Measurements from ENCODE around the gene LYST. TPM values are rescaled to one million over a fixed set of nuclear protein-coding genes. Genes with fewer than 3 reads are reported as not detected.
A peak's percentile ranks its signal among the peaks of the same experiment; 100 is the strongest.
"Not testable (repeated sequence)": the region's sequence is repeated elsewhere in the genome, so short reads cannot be mapped to it uniquely, and the experiment has no call there.

Gene LYST
- total RNA-seq, 1 experiment from 2014 or later: 146 TPM

- in situ Hi-C loops (cut with HindIII; ENCODE audit: low pct_unique_long_range_greater_than_20kb, low sequenced_read_pairs): no loop called here
- DNase-seq (ENCODE audit: low read depth, low spot score): no peak
Measured at GRCh38 chr1:235802573-235803346, 63.9 kb downstream of the LYST start.

GRCh38 chr1:235799264-235799663, 67.4 kb downstream of the LYST start:
- in situ Hi-C loops (cut with HindIII; ENCODE audit: low pct_unique_long_range_greater_than_20kb, low sequenced_read_pairs): no loop called here
- DNase-seq (ENCODE audit: low read depth, low spot score): no peak

- DNase-seq (ENCODE audit: low read depth, low spot score): no peak
- in situ Hi-C loops (cut with HindIII; ENCODE audit: low pct_unique_long_range_greater_than_20kb, low sequenced_read_pairs): no loop called here
Measured at GRCh38 chr1:235791532-235792060, 75.1 kb downstream of the LYST start.

- in situ Hi-C loops (cut with HindIII; ENCODE audit: low pct_unique_long_range_greater_than_20kb, low sequenced_read_pairs): no loop called here
- no peak for DNase-seq (ENCODE audit: low read depth, low spot score)
Measured at GRCh38 chr1:235790123-235790522, 76.6 kb downstream of the LYST start.

GRCh38 chr1:235786227-235786898, 80.3 kb downstream of the LYST start:
- DNase-seq (ENCODE audit: low read depth, low spot score); in situ Hi-C loops (cut with HindIII; ENCODE audit: low pct_unique_long_range_greater_than_20kb, low sequenced_read_pairs): not testable (repeated sequence)

GRCh38 chr1:235784950-235785349, 81.8 kb downstream of the LYST start:
- DNase-seq (ENCODE audit: low read depth, low spot score): no peak
- in situ Hi-C loops (cut with HindIII; ENCODE audit: low pct_unique_long_range_greater_than_20kb, low sequenced_read_pairs): no loop called here

GRCh38 chr1:235783148-235783776, 83.4 kb downstream of the LYST start:
- DNase-seq (ENCODE audit: low read depth, low spot score): peak; percentile 34
- in situ Hi-C loops (cut with HindIII; ENCODE audit: low pct_unique_long_range_greater_than_20kb, low sequenced_read_pairs): no loop called here

GRCh38 chr1:235782601-235783000, 84.1 kb downstream of the LYST start:
- DNase-seq (ENCODE audit: low read depth, low spot score): no peak
- in situ Hi-C loops (cut with HindIII; ENCODE audit: low pct_unique_long_range_greater_than_20kb, low sequenced_read_pairs): no loop called here

- no peak for DNase-seq (ENCODE audit: low read depth, low spot score)
- in situ Hi-C loops (cut with HindIII; ENCODE audit: low pct_unique_long_range_greater_than_20kb, low sequenced_read_pairs): no loop called here
Measured at GRCh38 chr1:235781807-235782206, 84.9 kb downstream of the LYST start.

- in situ Hi-C loops (cut with HindIII; ENCODE audit: low pct_unique_long_range_greater_than_20kb, low sequenced_read_pairs): no loop called here
- DNase-seq (ENCODE audit: low read depth, low spot score): no peak
Measured at GRCh38 chr1:235779770-235780169, 86.9 kb downstream of the LYST start.

- in situ Hi-C loops (cut with HindIII; ENCODE audit: low pct_unique_long_range_greater_than_20kb, low sequenced_read_pairs): no loop called here
- no peak for DNase-seq (ENCODE audit: low read depth, low spot score)
Measured at GRCh38 chr1:235776396-235776795, 90.3 kb downstream of the LYST start.

- in situ Hi-C loops (cut with HindIII; ENCODE audit: low pct_unique_long_range_greater_than_20kb, low sequenced_read_pairs): no loop called here
- no peak for DNase-seq (ENCODE audit: low read depth, low spot score)
Measured at GRCh38 chr1:235775246-235775860, 91.4 kb downstream of the LYST start.

- in situ Hi-C loops (cut with HindIII; ENCODE audit: low pct_unique_long_range_greater_than_20kb, low sequenced_read_pairs): no loop called here
Measured at GRCh38 chr1:235767795-235768194, 98.9 kb downstream of the LYST start.

GRCh38 chr1:235766794-235767285, 99.9 kb downstream of the LYST start:
- DNase-seq (ENCODE audit: low read depth, low spot score): no peak
- in situ Hi-C loops (cut with HindIII; ENCODE audit: low pct_unique_long_range_greater_than_20kb, low sequenced_read_pairs): no loop called here

More at GRCh38 chr1:235767795-235768194, 98.9 kb downstream of the LYST start:
- no peak for DNase-seq (ENCODE audit: low read depth, low spot score)

- no peak for DNase-seq (ENCODE audit: low read depth, low spot score)
- in situ Hi-C loops (cut with HindIII; ENCODE audit: low pct_unique_long_range_greater_than_20kb, low sequenced_read_pairs): no loop called here
Measured at GRCh38 chr1:235763962-235764361, 102.7 kb downstream of the LYST start.

GRCh38 chr1:235759336-235759735, 107.4 kb downstream of the LYST start:
- in situ Hi-C loops (cut with HindIII; ENCODE audit: low pct_unique_long_range_greater_than_20kb, low sequenced_read_pairs): no loop called here
- DNase-seq (ENCODE audit: low read depth, low spot score): no peak

- no peak for DNase-seq (ENCODE audit: low read depth, low spot score)
- in situ Hi-C loops (cut with HindIII; ENCODE audit: low pct_unique_long_range_greater_than_20kb, low sequenced_read_pairs): no loop called here
Measured at GRCh38 chr1:235758931-235759330, 107.8 kb downstream of the LYST start.

- in situ Hi-C loops (cut with HindIII; ENCODE audit: low pct_unique_long_range_greater_than_20kb, low sequenced_read_pairs): no loop called here
- no peak for DNase-seq (ENCODE audit: low read depth, low spot score)
Measured at GRCh38 chr1:235757587-235758096, 109.1 kb downstream of the LYST start.

Measured in SK-MEL-5 (cell line).